HepG2 (cell line): Measurements from ENCODE around the gene TMEM108.

Experiments
- E2F1 ChIP-seq: sonication (generic); formaldehyde crosslinking; IDR thresholded peaks from 2 replicates; pipeline ENCODE4 v1.5.0; 2020; ENCODE audit warnings: missing genetic modification reagents
- ZNF878 ChIP-seq: sonication (generic); formaldehyde crosslinking; IDR thresholded peaks from 2 replicates; pipeline ENCODE4 v1.8.1; 2023; ENCODE audit warnings: mild to moderate bottlenecking, missing genetic modification reagents, moderate library complexity

- no peak for TF ChIP-seq E2F1 (CRISPR knock-in tag)
- no peak for TF ChIP-seq ZNF878 (CRISPR knock-in tag)
Observed at GRCh38 chr3:133138017-133138416, 99.8 kb downstream of the TMEM108 start.
